Suppressor macrophage treated with lipopolysaccharide for 1 hour (primary cell): ENCODE results near the gene BTBD17.
A peak's percentile ranks its signal among the peaks of the same experiment; 100 is the strongest.

ENCODE experiments used
- DNase-seq, 3 donors: peaks; one replicate each; pipeline ENCODE4 v3.0.0-alpha.2; 2020 to 2022

BTBD17 gene

DNA sequence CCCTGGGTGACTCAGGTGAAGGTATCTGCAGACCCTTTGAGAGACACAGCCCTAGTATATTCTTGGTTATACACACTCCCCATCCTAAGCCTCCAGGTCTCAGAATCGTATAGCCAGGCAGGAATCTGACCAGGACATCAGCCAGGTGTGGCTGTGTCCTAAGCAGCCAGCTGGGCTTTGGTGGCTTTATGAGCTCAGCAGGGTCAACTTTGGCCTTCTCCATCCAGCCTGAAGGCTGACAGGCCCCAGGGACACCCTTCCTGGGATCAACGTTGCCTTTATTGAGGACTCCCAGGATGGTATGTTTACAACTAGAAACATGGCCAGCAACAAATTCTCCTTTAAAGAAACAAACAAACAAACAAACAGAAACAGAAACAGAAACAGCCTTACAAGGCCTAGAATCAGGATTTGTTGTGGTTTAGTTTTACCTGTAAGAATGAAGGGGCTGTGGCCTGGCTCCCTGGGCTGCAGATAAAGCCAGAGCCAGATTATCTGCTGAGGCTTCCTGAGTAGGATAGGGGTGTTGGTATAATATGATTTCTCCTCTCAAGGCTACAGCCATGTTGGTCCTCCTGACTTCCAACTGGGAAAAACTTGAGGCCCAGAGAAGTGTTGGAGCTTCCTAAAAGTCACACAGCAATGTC is 27.2 kb downstream of the BTBD17 start:
- no peak for DNase-seq

DNA sequence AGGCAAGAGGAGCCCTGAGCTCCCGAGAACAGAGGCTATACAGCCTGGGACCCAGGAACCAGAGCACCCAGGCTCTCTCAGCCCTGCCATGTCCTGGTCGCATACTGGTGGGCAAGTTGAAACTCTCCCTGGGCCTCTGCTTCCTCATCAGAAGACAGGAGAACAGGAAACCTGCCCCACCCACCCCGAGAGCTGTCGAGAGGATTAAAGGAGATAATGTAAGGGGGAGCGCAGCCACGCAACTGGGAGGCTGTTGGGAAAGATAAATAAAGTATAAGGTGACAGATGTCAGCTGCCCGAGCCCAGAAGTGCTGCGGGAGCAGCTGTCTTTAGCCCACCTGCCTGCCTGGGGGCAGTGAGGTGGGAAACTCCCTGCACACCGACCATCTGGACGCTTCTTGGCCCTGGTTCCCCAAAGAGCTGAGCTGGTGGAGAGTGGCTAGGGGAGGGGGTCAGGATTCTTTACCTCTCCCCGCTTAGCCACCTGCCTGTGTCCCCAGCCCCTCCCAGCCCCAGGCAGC is 28.8 kb downstream of the BTBD17 start:
- no peak for DNase-seq

GRCh38 chr17:74332017-74332650 is 29.5 kb downstream of the BTBD17 start:
- no peak for DNase-seq

DNA sequence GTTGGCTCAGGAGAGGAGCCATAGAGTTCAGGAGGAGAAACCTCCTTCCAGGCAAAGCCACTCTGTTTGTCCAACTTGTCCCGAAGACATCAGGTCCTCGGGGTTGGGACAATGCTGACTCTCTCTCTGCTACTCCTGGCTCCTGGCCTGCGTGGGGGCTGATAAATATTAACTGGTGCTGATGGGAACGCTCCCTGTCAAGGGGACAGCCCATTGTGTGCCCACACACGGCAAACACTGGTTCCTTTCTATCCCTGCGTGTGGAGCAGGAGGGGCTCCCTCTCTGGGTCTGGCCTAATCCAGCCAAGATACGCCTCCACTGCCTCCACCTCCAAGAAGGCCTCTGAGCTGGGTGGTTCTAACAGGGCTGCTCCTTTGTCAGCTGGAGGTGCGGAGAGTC is 31.2 kb downstream of the BTBD17 start:
- DNase-seq, result no peak

- DNase-seq, result no peak
These were observed 32.3 kb downstream of the BTBD17 start for GRCh38 chr17:74329378-74329777.

DNA sequence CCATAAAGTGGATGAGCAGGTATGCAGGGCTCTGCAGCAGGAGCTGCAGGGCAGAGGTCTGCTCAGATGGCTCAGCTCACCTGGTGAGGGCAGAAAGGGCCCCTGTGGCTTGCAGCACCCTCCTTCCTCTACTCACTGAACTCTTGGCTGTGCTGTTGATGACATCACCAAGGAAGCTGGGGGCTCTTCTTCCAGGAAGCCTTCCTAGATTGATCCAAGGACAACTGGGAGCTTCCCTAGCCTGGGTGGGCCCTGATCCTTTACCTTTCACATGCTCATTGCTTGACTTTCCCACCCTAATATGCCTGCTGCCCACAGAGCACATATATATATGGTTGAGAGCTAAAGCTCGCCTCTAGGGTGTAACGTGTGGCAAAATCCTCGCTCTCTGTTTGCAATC is 33.2 kb downstream of the BTBD17 start:
- DNase-seq, result no peak

GRCh38 chr17:74326506-74326905 is 35.2 kb downstream of the BTBD17 start:
- no peak for DNase-seq

DNA sequence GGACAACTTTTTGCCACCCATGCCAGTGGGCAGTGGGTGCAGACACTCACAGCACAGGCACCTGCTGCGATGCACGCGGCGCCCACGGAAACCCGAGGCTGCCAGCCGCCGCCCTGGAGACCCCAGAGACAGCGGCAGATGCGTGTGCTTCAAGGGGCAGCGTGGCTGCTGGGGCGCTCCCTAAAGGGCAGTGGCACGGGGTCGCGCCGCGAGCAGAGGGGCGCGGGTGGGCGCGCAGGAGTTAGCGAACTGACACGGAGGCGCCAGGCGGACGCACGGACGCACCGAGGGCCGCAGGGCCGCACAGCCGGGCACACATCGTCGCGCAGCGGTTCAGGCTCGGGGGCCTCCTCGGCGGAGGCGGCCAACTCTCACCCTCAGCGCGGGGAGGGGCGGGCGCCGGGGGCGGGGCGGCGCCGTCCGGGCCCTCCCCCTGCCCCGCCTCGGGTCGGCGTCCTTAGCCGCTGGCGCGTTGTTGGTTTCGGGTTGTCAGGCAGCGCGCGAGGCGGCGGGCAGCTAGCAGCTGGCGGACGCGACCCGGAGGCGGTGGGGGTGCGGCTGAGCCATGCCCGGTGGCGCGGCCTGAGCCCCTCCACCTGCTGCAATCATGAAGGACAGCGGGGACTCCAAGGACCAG is 35.8 kb downstream of the BTBD17 start, which contains the start of gene KIF19:
KIF19 (plus strand) TSS at position 484 of the 637 bp plus-strand sequence; CDS start at position 608, 124 bp downstream.
- DNase-seq, result peak; percentile 49 to 80 (median 61)

DNA sequence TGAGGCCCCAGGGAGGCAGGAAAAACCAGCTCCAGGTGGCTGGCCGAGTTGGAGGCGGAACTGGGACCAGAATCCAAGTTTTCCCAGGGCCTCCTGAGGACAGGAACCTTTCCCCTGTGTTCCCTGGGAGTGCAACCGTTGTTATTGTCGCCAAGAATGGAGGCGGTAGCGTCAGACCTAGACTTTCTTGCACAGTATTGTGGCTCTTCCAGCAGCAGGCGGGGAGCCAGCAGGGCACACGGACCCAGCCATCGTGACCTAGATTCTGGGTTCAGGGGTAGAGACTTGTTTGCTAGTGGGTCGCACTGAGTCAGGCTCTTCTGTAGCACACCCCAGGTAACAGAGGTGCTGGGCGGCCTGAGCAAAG is 36.3 kb downstream of the BTBD17 start:
- no peak for DNase-seq

GRCh38 chr17:74324521-74324920 is 37.1 kb downstream of the BTBD17 start:
- no peak for DNase-seq

DNA sequence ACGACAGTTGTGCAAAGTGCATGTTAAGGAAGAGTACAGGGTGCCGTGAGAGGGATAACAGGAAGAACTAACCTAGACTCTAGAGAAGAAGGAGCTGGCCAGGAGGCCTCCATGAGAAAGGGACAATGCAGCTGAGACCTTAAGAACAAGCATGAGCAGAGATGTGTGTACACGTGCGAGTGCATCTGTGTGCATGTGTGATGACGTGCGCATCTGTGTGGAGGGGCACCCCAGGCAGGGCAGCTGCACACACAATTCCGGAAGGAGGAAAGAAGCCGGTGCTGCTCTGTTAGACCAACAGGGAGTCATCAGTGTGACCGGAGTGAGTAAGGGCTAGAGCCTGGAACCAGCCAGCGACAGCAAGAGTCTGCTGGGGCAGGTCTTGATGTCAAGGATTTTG is 43.3 kb downstream of the BTBD17 start:
- no peak for DNase-seq

DNA sequence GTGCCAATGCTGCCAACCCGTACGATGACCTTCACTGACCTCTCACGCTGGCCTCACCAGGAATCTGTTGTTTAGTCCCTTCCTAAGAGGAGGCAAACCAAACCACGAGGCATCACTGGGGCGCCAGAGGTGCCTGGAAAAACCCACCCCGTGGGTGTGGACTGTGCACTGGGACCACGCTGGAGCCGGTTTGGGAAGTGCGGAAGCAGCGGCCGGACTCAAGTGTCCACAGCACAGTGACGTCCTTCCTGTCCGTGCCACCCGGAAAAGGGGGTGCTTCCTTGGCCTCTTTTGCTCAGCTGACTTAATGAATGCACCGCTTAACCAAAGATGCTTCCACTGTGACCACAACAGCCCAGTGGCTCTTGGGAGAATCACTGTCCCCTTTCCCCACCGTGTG is 44.6 kb downstream of the BTBD17 start:
- no peak for DNase-seq

GRCh38 chr17:74316220-74316619 is 45.4 kb downstream of the BTBD17 start:
- DNase-seq, result no peak

- DNase-seq, result no peak
These were observed 46.8 kb downstream of the BTBD17 start for GRCh38 chr17:74314877-74315276.

GRCh38 chr17:74309902-74310301 is 51.8 kb downstream of the BTBD17 start:
- DNase-seq, result no peak

- DNase-seq, result peak; percentile 36 to 42 (median 42)
These were observed 53.5 kb downstream of the BTBD17 start for GRCh38 chr17:74307984-74308773.
